IMR-90 (cell line): ENCODE results near the gene CIBAR2. TPM values are rescaled to one million over a fixed set of nuclear protein-coding genes. Genes with fewer than 3 reads are reported as not detected.

Experiments
- ATAC-seq: fragments of 200-7000 bp; cut with Tn5 transposase; 2 replicates; pipeline ENCODE4 v1.9.1; 2020; ENCODE audit warnings: low read depth, mild to moderate bottlenecking, moderate library complexity
- BruUV-seq: library from RNA; stranded (reverse); fragments of 400-500 nt; replicated peaks from 2 replicates; lab custom pipeline; 2021; lab: Mats Ljungman, UMichigan
- CTCF ChIA-PET: fragments of 300-600 bp; formaldehyde crosslinking; extraction: SDS; loops from one replicate; lab custom pipeline; 2021; ENCODE audit warnings: antibody characterized with exemption; lab: Yijun Ruan, JAX
- POLR2A ChIA-PET: fragments of 300-600 bp; sonication (Branson Sonifier 250); formaldehyde crosslinking; loops from one replicate; lab custom pipeline; 2022; ENCODE audit warnings: antibody characterized with exemption; ENCODE audit not compliant: unreplicated experiment; lab: Charles Lee
- DNase-seq: peaks from one replicate; pipeline ENCODE4 v3.0.0; 2013
- H2AFZ ChIP-seq: replicated peaks from 2 replicates; pipeline ENCODE3; 2013; ENCODE audit warnings: low read length, mild to moderate bottlenecking; ENCODE audit not compliant: poor library complexity
- H2AK5ac ChIP-seq: 2 replicates; pipeline ENCODE4 v1.6.1; 2013; ENCODE audit warnings: low read depth, low read length, inconsistent platforms
- H2AK9ac ChIP-seq: replicated peaks from 2 replicates; pipeline ENCODE3; 2013; ENCODE audit warnings: mild to moderate bottlenecking, low read depth, low read length, moderate library complexity; ENCODE audit not compliant: poor library complexity
- H2BK120ac ChIP-seq: 2 replicates; pipeline ENCODE4 v1.6.1; 2013; ENCODE audit warnings: low read depth, low read length, inconsistent platforms
- H2BK15ac ChIP-seq: 3 replicates; pipeline ENCODE4 v1.6.1; 2013; ENCODE audit warnings: low read depth, low read length, inconsistent platforms
- H2BK20ac ChIP-seq: 2 replicates; pipeline ENCODE4 v1.6.1; 2013; ENCODE audit warnings: low read depth, mild to moderate bottlenecking, inconsistent platforms, low read length, moderate library complexity
- H2BK5ac ChIP-seq: 2 replicates; pipeline ENCODE4 v1.6.1; 2013; ENCODE audit warnings: mild to moderate bottlenecking, low read depth, low read length, inconsistent platforms; ENCODE audit not compliant: poor library complexity, severe bottlenecking
- H3K14ac ChIP-seq: replicated peaks from 2 replicates; pipeline ENCODE4 v1.6.1; 2013; ENCODE audit warnings: low read depth, low read length, inconsistent platforms
- H3K18ac ChIP-seq: 2 replicates; pipeline ENCODE4 v1.6.1; 2013; ENCODE audit warnings: low read depth, low read length, control low read depth
- H3K23ac ChIP-seq: 2 replicates; pipeline ENCODE4 v1.6.1; 2013; ENCODE audit warnings: low read depth, low read length, inconsistent platforms
- H3K27ac ChIP-seq: 2 replicates; pipeline ENCODE4 v1.5.1; 2013; ENCODE audit warnings: mild to moderate bottlenecking, control low read depth, low read length; ENCODE audit not compliant: insufficient read depth
- H3K27me3 ChIP-seq: 2 replicates; pipeline ENCODE4 v1.6.1; 2013; ENCODE audit warnings: low read length; ENCODE audit not compliant: control insufficient read depth, insufficient read depth
- H3K36me3 ChIP-seq: 2 replicates; pipeline ENCODE4 v1.6.1; 2013; ENCODE audit warnings: low read length, mixed read lengths; ENCODE audit not compliant: control insufficient read depth, insufficient read depth
- H3K4ac ChIP-seq: 2 replicates; pipeline ENCODE4 v1.6.1; 2013; ENCODE audit warnings: low read depth, low read length, inconsistent platforms
- H3K4me1 ChIP-seq: 2 replicates; pipeline ENCODE4 v1.6.1; 2013; ENCODE audit warnings: low read length, mixed read lengths; ENCODE audit not compliant: control insufficient read depth, insufficient read depth
- H3K4me2 ChIP-seq: 2 replicates; pipeline ENCODE4 v1.6.1; 2013; ENCODE audit warnings: low read depth, mild to moderate bottlenecking, control low read depth, low read length, moderate library complexity
- H3K4me3 ChIP-seq: 2 replicates; pipeline ENCODE4 v1.5.1; 2013; ENCODE audit warnings: low read depth, mild to moderate bottlenecking, control low read depth, low read length, moderate library complexity; ENCODE audit not compliant: insufficient read depth
- H3K56ac ChIP-seq: 2 replicates; pipeline ENCODE4 v1.6.1; 2013; ENCODE audit warnings: low read length, inconsistent platforms; ENCODE audit not compliant: insufficient read depth; ENCODE audit errors: extremely low read depth
- H3K79me1 ChIP-seq, 2 experiments: 2 replicates each; pipeline ENCODE4 v1.6.1; 2013; ENCODE audit warnings: low read length in 2 of 2, inconsistent platforms in 1 of 2, low read depth in 1 of 2
- H3K9ac ChIP-seq: 2 replicates; pipeline ENCODE4 v1.6.1; 2013; ENCODE audit warnings: low read depth, low read length, control low read depth
- H3K9me1 ChIP-seq: 2 replicates; pipeline ENCODE4 v1.6.1; 2013; ENCODE audit warnings: low read length, inconsistent platforms; ENCODE audit not compliant: insufficient read depth
- H3K9me3 ChIP-seq: 2 replicates; pipeline ENCODE4 v1.6.1; 2013; ENCODE audit warnings: low read length; ENCODE audit not compliant: control insufficient read depth, insufficient read depth
- H4K20me1 ChIP-seq: 2 replicates; pipeline ENCODE4 v1.6.1; 2013; ENCODE audit warnings: low read length, inconsistent platforms; ENCODE audit not compliant: insufficient read depth
- H4K5ac ChIP-seq: 2 replicates; pipeline ENCODE4 v1.6.1; 2013; ENCODE audit warnings: mild to moderate bottlenecking, low read depth, low read length, control low read depth
- H4K8ac ChIP-seq, 2 experiments: 2 replicates each; pipeline ENCODE4 v1.6.1; 2013; ENCODE audit warnings: low read depth in 2 of 2, low read length in 2 of 2, control low read depth in 1 of 2, inconsistent platforms in 1 of 2
- H4K91ac ChIP-seq: 2 replicates; pipeline ENCODE4 v1.6.1; 2013; ENCODE audit warnings: low read depth, low read length, inconsistent platforms; ENCODE audit not compliant: insufficient read depth
- BHLHE40 ChIP-seq: fragments of 150-350 bp; IDR thresholded peaks from 2 replicates; pipeline ENCODE4 v1.6.1; 2016; ENCODE audit warnings: mild to moderate bottlenecking, low read depth, low read length
- CEBPB ChIP-seq: IDR thresholded peaks from 2 replicates; pipeline ENCODE4 v1.6.1; 2012; ENCODE audit warnings: low read depth, low read length, improper control_type of control experiment
- CHD1 ChIP-seq: IDR thresholded peaks from 2 replicates; pipeline ENCODE4 v1.6.1; 2012; ENCODE audit warnings: low read depth, low read length, improper control_type of control experiment
- ELK1 ChIP-seq: fragments of 150-350 bp; IDR thresholded peaks from 2 replicates; pipeline ENCODE4 v1.6.1; 2016; ENCODE audit warnings: low read depth, mild to moderate bottlenecking, low read length, moderate library complexity, borderline replicate concordance
- MAFK ChIP-seq: IDR thresholded peaks from 2 replicates; pipeline ENCODE4 v1.6.1; 2012; ENCODE audit warnings: low read depth, low read length, improper control_type of control experiment
- MAZ ChIP-seq: IDR thresholded peaks from 2 replicates; pipeline ENCODE4 v1.6.1; 2012; ENCODE audit warnings: low read depth, mild to moderate bottlenecking, low read length, improper control_type of control experiment, moderate library complexity, borderline replicate concordance
- MXI1 ChIP-seq: IDR thresholded peaks from 2 replicates; pipeline ENCODE4 v1.6.1; 2012; ENCODE audit warnings: low read depth, mild to moderate bottlenecking, low read length, moderate library complexity, borderline replicate concordance
- POLR2A ChIP-seq: IDR thresholded peaks from 2 replicates; pipeline ENCODE4 v1.6.1; 2012; ENCODE audit warnings: mild to moderate bottlenecking, low read depth, low read length
- RAD21 ChIP-seq: IDR thresholded peaks from 2 replicates; pipeline ENCODE4 v1.6.1; 2012; ENCODE audit warnings: low read length, improper control_type of control experiment
- RCOR1 ChIP-seq: IDR thresholded peaks from 2 replicates; pipeline ENCODE4 v1.6.1; 2012; ENCODE audit warnings: mild to moderate bottlenecking, low read length, improper control_type of control experiment; ENCODE audit not compliant: insufficient replicate concordance
- USF2 ChIP-seq: fragments of 150-350 bp; IDR thresholded peaks from 2 replicates; pipeline ENCODE4 v1.6.1; 2017; ENCODE audit warnings: mild to moderate bottlenecking, antibody characterized with exemption, low read length, low read depth
- WGBS, 2 experiments: methylation state at CpG; one replicate each; pipeline versions ENCODE4 v1.1.5 to v1.1.7; 2013; ENCODE audit warnings: missing lambda C conversion rate in 2 of 2; ENCODE audit not compliant: insufficient read length in 1 of 2; ENCODE audit errors: extremely low coverage in 2 of 2; 5-methylcytosine and 5-hydroxymethylcytosine counted together
- dilution Hi-C: fragments of 300-500 bp; cut with HindIII; formaldehyde crosslinking; loops from one replicate; pipeline ENCODE4 v1.14.3; 2018; ENCODE audit warnings: low sequenced_read_pairs; ENCODE audit not compliant: unreplicated experiment
- in situ Hi-C: fragments of 300-500 bp; cut with MboI; formaldehyde crosslinking; loops from 3 replicates; pipeline ENCODE4 v1.14.3; 2019; ENCODE audit warnings: low sequenced_read_pairs, inconsistent platforms, mixed read lengths
- intact Hi-C: fragments of 100-400 bp; cut with micrococcal nuclease; formaldehyde crosslinking; loops from 2 replicates; pipeline ENCODE4 v1.10.0; 2022
- polyA plus RNA-seq, 3 experiments: library from polyadenylated mRNA; depleted of rRNA; stranded (reverse); fragments of >200 nt; gene quantifications; 2 replicates each; pipeline ENCODE4 v1.2.3, GENCODE V29; 2012; ENCODE audit warnings: low replicate concordance in 1 of 3
- total RNA-seq: library from RNA; depleted of rRNA; stranded (reverse); fragments of >200 nt; gene quantifications from 2 replicates; pipeline ENCODE4 v1.2.3, GENCODE V29; 2012

The CIBAR2 gene
- total and polyA plus RNA-seq, 2 of the 4 experiments (the other 2 are of a cell fraction), result 0.18 to 0.24 TPM

- no peaks in the 10 kb centered on the region for H3K9me3 ChIP-seq
- H3K9ac ChIP-seq, result no peak overlapping the region
- H3K56ac ChIP-seq, result no peak overlapping the region
- H2AK9ac ChIP-seq, result no peak overlapping the region
- no peak overlapping the region for H4K8ac ChIP-seq
- no peaks in the 10 kb centered on the region; the same call in 1 of the 2 replicates for H3K4me1 ChIP-seq
- dilution Hi-C loops, result no loop called here
- no peaks in the 10 kb centered on the region for H3K9me1 ChIP-seq
- ATAC-seq, result no peak
- H3K79me1 ChIP-seq, result no peaks in the 10 kb centered on the region
- no peak overlapping the region for H2BK20ac ChIP-seq
- no peak overlapping the region for H2BK120ac ChIP-seq
- in situ Hi-C loops, result loop anchor here (10.0 kb wide), 1 partner anchor 502 kb away; the partner anchor contains the start of gene GSE1
- H3K4me2 ChIP-seq, result no peak overlapping the region
- no peak overlapping the region for H4K5ac ChIP-seq
- CTCF ChIA-PET, result interaction anchor here (0.9 to 1.0 kb wide), 2 partner anchors 61 to 174 kb away, joined by 3 to 4 read pairs; no protein-coding TSS in a partner anchor
- peak overlapping the region; percentile 47; the same call in 1 of the 2 replicates for H2AK5ac ChIP-seq
- no peak overlapping the region for H3K4ac ChIP-seq
- H3K36me3 ChIP-seq, result no peaks in the 10 kb centered on the region
- DNase-seq, result no peak
- H3K14ac ChIP-seq, result no peak overlapping the region
- POLR2A ChIA-PET, result no interaction called here
- no peak overlapping the region for H3K23ac ChIP-seq
- TF ChIP-seq RAD21, result no peak
- TF ChIP-seq BHLHE40, result no peak
- no peak for TF ChIP-seq CHD1
- no peak for TF ChIP-seq RCOR1
- no peak for TF ChIP-seq CEBPB
- no peak for TF ChIP-seq POLR2A
- no peak for TF ChIP-seq USF2
- TF ChIP-seq MXI1, result no peak
- no peak for TF ChIP-seq ELK1
- no peak for TF ChIP-seq MAFK
- TF ChIP-seq MAZ, result no peak
- no peaks in the 10 kb centered on the region for H3K27me3 ChIP-seq
- H4K91ac ChIP-seq, result no peak overlapping the region
- no peak overlapping the region for H2BK15ac ChIP-seq
- no peak overlapping the region for H2BK5ac ChIP-seq
- WGBS, 2 experiments, result 93% methylated on average over 6 of the region's 14 CpGs; no CpG with 5 or more reads in 1 of the 2 experiments
- no peak overlapping the region for H2AFZ ChIP-seq
- BruUV-seq, result no TSS peak
- no peak overlapping the region for H3K27ac ChIP-seq
- intact Hi-C loops, result no loop called here
- no peak overlapping the region for H3K4me3 ChIP-seq
- H4K20me1 ChIP-seq, result peaks cover 5% of the 10 kb centered on the region
- H3K18ac ChIP-seq, result no peak overlapping the region
These were observed 979 bp upstream of the CIBAR2 start for GRCh38 chr16:85113168-85113733.
